Heart right ventricle (tissue), 16 donors: Measurements from ENCODE around the gene ROR2. TPM values are rescaled to one million over a fixed set of nuclear protein-coding genes. Genes with fewer than 3 reads are reported as not detected.
"Not testable (repeated sequence)": the region's sequence is repeated elsewhere in the genome, so short reads cannot be mapped to it uniquely, and the experiment has no call there.

Experiments
- ATAC-seq, 8 donors: fragments of 200-7000 bp; cut with Tn5 transposase; one replicate each; pipeline ENCODE4 v1.9.1; 2020; ENCODE audit warnings: mild to moderate bottlenecking in 8 of 8, moderate library complexity in 8 of 8, moderate number of reproducible peaks in 1 of 8
- DNase-seq, 2 donors: peaks; one replicate each; pipeline ENCODE4 v3.0.0-alpha.2; 2020
- H3K27ac ChIP-seq, 10 donors: fragments of 200-600 bp; sonication (generic) in 2 of 10; one replicate each; pipeline versions ENCODE4 v1.5.0 to v1.8.0; 2020 to 2022; ENCODE audit warnings: mild to moderate bottlenecking in 3 of 10
- H3K27me3 ChIP-seq, 7 donors: fragments of 200-600 bp; one replicate each; pipeline ENCODE4 v1.8.0; 2021 to 2022; ENCODE audit warnings: mild to moderate bottlenecking in 2 of 7
- H3K36me3 ChIP-seq, 9 donors: fragments of 200-600 bp; sonication (generic) in 1 of 9; one replicate each; pipeline versions ENCODE4 v1.5.0 to v1.8.0; 2020 to 2022; ENCODE audit warnings: mild to moderate bottlenecking in 2 of 9
- H3K4me1 ChIP-seq, 9 donors: fragments of 200-600 bp; sonication (generic) in 1 of 9; one replicate each; pipeline versions ENCODE4 v1.5.0 to v1.8.0; 2020 to 2022; ENCODE audit warnings: mild to moderate bottlenecking in 4 of 9
- H3K4me3 ChIP-seq, 10 donors: fragments of 200-600 bp; sonication (generic) in 2 of 10; one replicate each; pipeline versions ENCODE4 v1.5.0 to v1.8.0; 2020 to 2022; ENCODE audit warnings: mild to moderate bottlenecking in 7 of 10, moderate library complexity in 2 of 10
- H3K9me3 ChIP-seq, 11 donors: fragments of 200-600 bp in 10 of 11; sonication (generic) in 2 of 11; one replicate each; pipeline versions ENCODE4 v1.5.0 to v1.8.0; 2013 to 2022; ENCODE audit warnings: mild to moderate bottlenecking in 2 of 11, control low read depth in 1 of 11, moderate library complexity in 1 of 11
- CTCF ChIP-seq, 9 donors: fragments of 200-600 bp; sonication (generic) in 2 of 9; IDR thresholded peaks; one replicate each; pipeline versions ENCODE4 v1.5.0 to v1.8.0; 2021 to 2022; ENCODE audit warnings: antibody characterized with exemption in 9 of 9, mild to moderate bottlenecking in 5 of 9, moderate library complexity in 1 of 9
- WGBS, 2 donors: extraction: QIAGEN DNeasy Blood & Tissue Kit; methylation state at CpG; one replicate each; pipeline ENCODE4 v1.1.7; 2013; ENCODE audit warnings: inconsistent platforms in 1 of 2; 5-methylcytosine and 5-hydroxymethylcytosine counted together
- intact Hi-C, 10 donors: fragments of 100-400 bp; cut with DNase I; formaldehyde crosslinking; loops; one replicate each; pipeline versions ENCODE4 v1.11.1 to v1.14.2; 2022
- polyA plus RNA-seq, 2 donors: library from polyadenylated mRNA; stranded (reverse); fragments of 200-250 nt; gene quantifications; one replicate each; pipeline ENCODE4 v1.2.3, GENCODE V29; 2013
- total RNA-seq, 10 donors: library from RNA; stranded (reverse); fragmentation: NEBNext Ultra II Directional in 3 of 10; extraction: Animal tissue kit (Norgen Biotek cat#: 25700) in 3 of 10; gene quantifications; one replicate each; pipeline versions ENCODE4 v1.2.1 to v1.2.4, GENCODE V29; 2021 to 2023
- donor health status: Arrhythmogenic right ventricular cardiomyopathy.
- donor health status: ischemic (EF 13 %, LVEDD 7.1; RV severe dilation, severe dysfunction).
- donor health status: healthy with polysubstance abuse.
- donor health status: DM: no; HTN: yes; CAD: no.
- donor health status: DM: no; HTN: no; CAD: no.
- donor health status: ischemic (EF 25% LVEDD 6.9; RV normal size, moderate dysfunction).
- donor health status: ischemic (EF 25% LVEDD 5.7; RV mildly dilated, moderate dysfunction).
- donor health status: healthy.
- donor health status: DM: yes; HTN: yes; CAD: no.
- donor health status: Ischemic cardiomyopathy.
- donor health status: ischemic (EF 35%, LVEDD 5.7; RV mildly dilated, moderate dysfunction).
- donor health status: nonischemic (EF 11% LVEDD 7.7; RV severe dilation, severe dysfunction).
- donor health status: DM: yes; HTN: yes; CAD: no.
- donor health status: PGD.
- donor health status: ischemic (EF 29% LVEDD 5.4; RV normal size, mild dysfunction).
- donor health status: nonischemic (EF 23%, LVEDD 6.1; RV moderate dilation, normal function).

Gene ROR2
- total and polyA plus RNA-seq, 12 donors, result 0.11 to 1.4 (median 0.47) TPM

GRCh38 chr9:91629718-91630117 is 320.3 kb downstream of the ROR2 start:
- no peak overlapping the region for H3K27ac ChIP-seq
- no peak overlapping the region for H3K4me3 ChIP-seq
- no peak for TF ChIP-seq CTCF (IDR thresholded peaks at IDR 0.05)
- DNase-seq (no peak), ATAC-seq (no peak)
- no peaks in the 10 kb centered on the region for H3K36me3 ChIP-seq
- intact Hi-C loops, result no loop called here
- H3K9me3 ChIP-seq, result peaks cover 0 to 15% (median 3%) of the 10 kb centered on the region in 11 donors
- no peaks in the 10 kb centered on the region for H3K4me1 ChIP-seq
- peaks cover 0 to 7% (median 0%) of the 10 kb centered on the region in 7 donors for H3K27me3 ChIP-seq

- Histone ChIP-seq H3K4me3 (no peak overlapping the region), H3K27ac (no peak overlapping the region), H3K27me3 (peaks cover 0 to 7% (median 0%) of the 10 kb centered on the region in 7 donors), H3K9me3 (peaks cover 0 to 15% (median 3%) of the 10 kb centered on the region in 11 donors), H3K4me1 (no peaks in the 10 kb centered on the region), H3K36me3 (no peaks in the 10 kb centered on the region)
- ATAC-seq (no peak), DNase-seq (no peak)
- no peak for TF ChIP-seq CTCF (IDR thresholded peaks at IDR 0.05)
- WGBS, 2 donors, result 85 to 92% methylated on average over 1 of the region's 1 CpG
- intact Hi-C loops, result no loop called here
Observed at GRCh38 chr9:91628892-91629291, 321.1 kb downstream of the ROR2 start.

GRCh38 chr9:91625331-91625730 is 324.7 kb downstream of the ROR2 start:
- no peak for DNase-seq
- intact Hi-C loops, result no loop called here
- Histone ChIP-seq H3K4me1 (no peaks in the 10 kb centered on the region), H3K36me3 (no peaks in the 10 kb centered on the region), H3K27ac (no peak overlapping the region), H3K4me3 (no peak overlapping the region), H3K27me3 (no peaks in the 10 kb centered on the region), H3K9me3 (peaks cover 0 to 15% (median 3%) of the 10 kb centered on the region in 11 donors)
- TF ChIP-seq CTCF (IDR thresholded peaks at IDR 0.05), result no peak
- 37 to 50% methylated on average over 1 of the region's 1 CpG for WGBS, 2 donors
- no peak for ATAC-seq

- no peak for TF ChIP-seq CTCF (IDR thresholded peaks at IDR 0.05)
- Histone ChIP-seq H3K4me3 (no peak overlapping the region), H3K4me1 (no peaks in the 10 kb centered on the region), H3K27ac (no peak overlapping the region), H3K9me3 (peaks cover 0 to 4% (median 0%) of the 10 kb centered on the region in 11 donors), H3K27me3 (no peaks in the 10 kb centered on the region), H3K36me3 (no peaks in the 10 kb centered on the region)
- intact Hi-C loops, result no loop called here
- no peak for ATAC-seq
- no peak for DNase-seq
Observed at GRCh38 chr9:91623004-91623403, 327.0 kb downstream of the ROR2 start.

GRCh38 chr9:91622121-91622520 is 327.9 kb downstream of the ROR2 start:
- not testable (repeated sequence) for ATAC-seq

GRCh38 chr9:91614044-91614443 is 336.0 kb downstream of the ROR2 start:
- H3K4me3 ChIP-seq, H3K27ac ChIP-seq, intact Hi-C loops, ATAC-seq, H3K27me3 ChIP-seq, DNase-seq, H3K36me3 ChIP-seq: not testable (repeated sequence)
- Histone ChIP-seq H3K9me3 (peaks cover 0 to 11% (median 0%) of the 10 kb centered on the region in 11 donors), H3K4me1 (peaks cover 0 to 11% (median 0%) of the 10 kb centered on the region in 9 donors)
- WGBS, 2 donors, result 96 to 98% methylated on average over 2 of the region's 2 CpGs

More at GRCh38 chr9:91622121-91622520, 327.9 kb downstream of the ROR2 start:
- H3K27me3 ChIP-seq, intact Hi-C loops, H3K4me1 ChIP-seq, H3K9me3 ChIP-seq, H3K27ac ChIP-seq, H3K4me3 ChIP-seq, H3K36me3 ChIP-seq, DNase-seq: not testable (repeated sequence)
- 96 to 98% methylated on average over 3 of the region's 3 CpGs for WGBS, 2 donors
